Forelimb muscle (tissue), 1 donor: ENCODE measurements around the gene FGF8. TPM values are rescaled to one million over a fixed set of nuclear protein-coding genes. Genes with fewer than 3 reads are reported as not detected.

Experiments used
- DNase-seq: peaks from one replicate; pipeline ENCODE4 v3.0.0-alpha.2; 2013; ENCODE audit warnings: low read depth
- polyA plus RNA-seq: library from polyadenylated mRNA; unstranded; fragments of 120-200 nt; gene quantifications from one replicate; pipeline ENCODE4 v1.2.1, GENCODE V29; 2013; ENCODE audit not compliant: insufficient read length

Gene FGF8
- polyA plus RNA-seq, 1 donor: 0.34 TPM

DNA sequence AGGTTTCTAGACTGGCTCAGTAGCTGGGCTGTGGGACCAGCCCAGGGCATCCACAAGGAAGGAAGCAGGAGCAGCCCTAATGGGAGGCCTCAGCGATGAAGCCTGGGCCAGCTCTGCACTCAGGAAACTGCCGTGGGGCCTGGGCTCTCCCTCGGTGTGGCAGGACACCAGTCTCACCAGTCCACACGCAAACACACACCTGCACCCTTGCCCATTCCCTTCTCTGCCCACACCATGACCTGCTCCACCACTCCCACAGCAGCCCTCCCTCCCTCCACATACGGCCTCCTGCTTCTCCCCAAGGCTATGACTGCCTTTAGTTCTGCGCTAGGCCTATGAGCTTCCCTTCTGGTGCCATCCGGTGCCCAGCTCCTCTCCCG is 7.1 kb downstream of the FGF8 start:
- DNase-seq: no peak

DNA sequence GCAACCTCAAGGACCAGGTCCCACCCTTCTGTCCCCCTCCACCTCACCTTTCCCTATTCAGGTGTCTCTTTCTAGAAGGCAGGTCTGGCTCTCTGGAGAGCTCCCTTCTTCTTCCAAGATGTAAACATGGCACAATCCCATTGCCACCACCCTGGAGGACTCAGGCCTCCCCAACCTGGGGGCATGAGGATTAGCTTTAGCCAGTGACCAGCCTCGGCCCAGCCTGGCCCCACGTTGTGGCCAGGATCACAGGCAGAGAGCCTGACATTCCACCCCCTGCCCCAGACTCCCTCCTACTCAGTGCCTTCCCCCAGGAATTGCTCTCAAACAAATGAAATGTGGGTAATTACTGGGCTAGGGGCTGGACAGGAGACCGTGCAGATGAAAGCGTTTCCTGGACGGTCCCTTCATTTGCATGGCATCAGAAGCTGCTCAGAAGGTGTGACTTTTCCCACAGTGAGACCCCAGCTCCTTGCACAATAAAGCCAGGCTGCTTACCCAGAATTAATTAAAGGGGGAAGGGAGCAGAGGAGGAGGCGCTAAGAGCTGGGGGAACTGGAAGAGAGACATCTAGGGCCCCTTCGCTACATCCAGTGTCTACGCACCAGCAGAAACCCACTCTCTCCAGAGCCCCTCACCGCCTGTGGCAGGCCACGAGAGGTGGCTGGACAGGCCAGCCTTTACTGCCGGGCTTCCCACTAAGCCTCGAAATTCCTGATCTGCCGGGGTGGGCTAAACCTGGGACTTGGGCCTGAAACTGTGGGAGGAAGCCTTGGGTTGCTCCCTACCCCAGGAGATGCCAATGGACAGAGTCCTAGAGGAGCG is 7.7 kb downstream of the FGF8 start:
- no peak for DNase-seq

DNA sequence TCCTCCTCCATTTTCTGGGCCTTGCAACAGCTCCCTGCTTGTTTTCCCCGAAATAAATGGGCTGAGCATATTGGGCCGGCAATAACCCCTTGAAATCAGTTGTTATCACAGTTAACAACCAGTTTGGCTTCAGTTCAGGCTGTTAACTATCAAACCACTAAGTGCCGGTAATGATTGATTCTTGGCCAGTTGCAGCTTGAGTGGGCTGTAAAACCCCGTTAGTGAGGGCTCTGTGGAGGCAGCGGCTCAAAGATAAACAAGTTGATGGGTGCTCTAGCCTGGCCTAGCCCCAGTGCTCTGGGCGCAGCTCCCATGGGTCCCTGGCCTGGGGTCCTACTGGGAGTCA is 8.3 kb downstream of the FGF8 start:
- no peak for DNase-seq

DNA sequence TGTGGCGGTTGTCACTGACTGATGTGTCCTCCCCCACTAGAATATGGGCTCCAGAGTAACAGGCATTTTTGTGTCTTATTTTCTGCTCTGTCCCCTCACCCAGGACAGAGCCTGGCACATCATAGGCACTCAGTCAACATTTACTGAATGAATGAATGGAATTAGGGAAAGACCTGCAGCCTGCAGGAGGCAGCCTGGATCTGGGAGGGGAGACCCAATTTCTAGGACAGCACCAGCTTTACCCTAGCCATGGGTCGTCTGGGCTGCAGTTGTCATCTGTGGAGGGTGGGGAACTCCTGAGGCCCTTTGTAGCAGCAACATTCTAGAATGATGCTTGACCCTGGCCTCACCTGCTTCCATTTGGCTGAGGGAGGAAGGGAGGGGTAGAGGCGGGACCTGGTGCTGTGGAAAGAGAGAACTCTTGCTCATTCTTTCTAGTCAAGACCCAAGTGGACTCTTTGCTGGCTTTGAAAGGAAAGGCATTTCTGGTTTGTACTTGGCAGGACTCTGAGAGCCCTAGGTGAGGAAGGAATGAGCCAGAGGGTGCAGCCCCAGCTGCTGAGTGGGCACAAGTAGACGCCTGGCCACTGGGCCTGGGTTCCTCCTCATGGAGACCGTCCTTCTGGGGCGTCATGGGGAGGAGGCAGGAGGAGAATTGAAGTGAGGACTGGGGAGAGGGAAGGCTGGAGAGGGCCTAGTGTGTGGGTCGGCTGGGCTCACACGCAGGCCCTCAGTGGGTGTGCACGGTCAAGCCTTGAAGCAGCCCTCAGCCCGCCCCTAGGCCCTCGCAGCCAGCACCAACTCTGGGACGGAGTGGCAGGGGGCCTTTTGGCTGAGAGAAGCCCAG is 8.9 kb downstream of the FGF8 start:
- DNase-seq: no peak

DNA sequence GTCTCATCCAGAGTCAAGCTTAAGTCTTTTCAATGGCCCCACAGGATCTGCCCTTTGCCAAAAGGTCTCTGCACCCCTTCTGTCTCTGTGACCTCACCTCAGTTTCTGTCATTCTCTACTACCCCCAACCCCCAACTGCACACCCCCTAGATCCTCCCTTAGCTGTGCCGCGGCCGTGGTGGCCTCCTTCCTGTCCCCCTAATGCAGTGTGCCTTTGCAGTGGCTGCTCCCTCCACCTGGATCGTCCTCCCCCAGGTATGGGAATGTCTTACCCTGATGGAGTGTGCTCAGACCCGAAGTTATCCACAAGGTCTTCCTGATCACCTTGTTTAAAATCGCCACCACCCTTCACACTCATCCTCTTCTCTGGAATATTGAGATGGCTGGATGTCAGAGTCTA is 9.6 kb downstream of the FGF8 start:
- no peak for DNase-seq

DNA sequence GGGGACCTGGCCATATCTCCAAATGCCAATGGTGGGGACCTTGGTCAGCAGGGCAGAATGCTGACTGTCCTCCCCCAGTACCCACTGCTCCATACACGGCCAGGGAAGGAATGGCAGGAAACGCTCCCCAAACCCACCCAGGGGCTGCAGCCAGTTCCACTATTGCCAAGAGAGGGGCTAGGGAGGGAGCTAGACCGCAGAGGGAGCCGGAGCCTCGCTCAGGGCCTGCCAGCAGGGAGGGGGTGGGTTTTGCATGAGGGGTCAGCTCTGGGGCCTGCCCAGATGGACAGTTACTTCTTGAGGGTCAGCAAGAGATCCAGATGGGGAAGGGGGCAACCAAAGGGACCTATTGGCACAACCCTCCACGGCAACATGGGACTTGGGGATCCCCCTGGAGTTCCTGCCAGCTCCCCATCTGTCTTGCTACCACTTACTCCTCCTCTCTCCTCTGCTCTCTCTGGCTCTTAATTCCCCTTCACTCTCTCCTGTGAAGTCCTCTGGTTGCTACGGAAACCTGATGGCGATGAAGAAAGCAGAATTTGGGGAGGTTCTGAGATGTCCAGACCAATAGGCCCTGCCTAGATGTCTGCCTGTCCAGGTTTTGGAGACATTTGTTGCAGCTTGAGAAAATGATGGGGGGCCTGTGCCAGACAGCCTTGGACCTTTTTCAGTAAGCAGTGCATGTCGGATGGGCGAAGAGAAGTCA is 12.6 kb downstream of the FGF8 start:
- no peak for DNase-seq

DNA sequence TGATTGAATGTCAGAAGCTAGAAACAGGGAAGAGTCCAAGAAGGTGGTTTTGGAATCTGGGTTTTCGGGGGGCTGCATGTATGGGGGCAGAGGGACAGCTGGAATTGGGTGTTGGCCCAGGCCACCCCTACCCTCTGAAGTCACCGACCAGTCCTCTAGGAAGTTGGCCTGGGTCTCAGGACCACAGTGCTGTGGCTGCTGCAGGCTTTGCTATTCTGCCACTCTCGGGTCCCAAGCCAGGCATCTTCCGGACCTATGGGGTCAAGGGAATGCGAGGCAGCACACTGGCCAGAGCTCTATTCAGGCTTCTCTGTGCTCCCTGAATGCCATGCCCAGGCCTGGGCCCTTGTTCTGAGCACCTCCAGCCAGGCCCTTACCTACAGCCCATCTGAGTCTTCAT is 13.2 kb downstream of the FGF8 start:
- no peak for DNase-seq

DNA sequence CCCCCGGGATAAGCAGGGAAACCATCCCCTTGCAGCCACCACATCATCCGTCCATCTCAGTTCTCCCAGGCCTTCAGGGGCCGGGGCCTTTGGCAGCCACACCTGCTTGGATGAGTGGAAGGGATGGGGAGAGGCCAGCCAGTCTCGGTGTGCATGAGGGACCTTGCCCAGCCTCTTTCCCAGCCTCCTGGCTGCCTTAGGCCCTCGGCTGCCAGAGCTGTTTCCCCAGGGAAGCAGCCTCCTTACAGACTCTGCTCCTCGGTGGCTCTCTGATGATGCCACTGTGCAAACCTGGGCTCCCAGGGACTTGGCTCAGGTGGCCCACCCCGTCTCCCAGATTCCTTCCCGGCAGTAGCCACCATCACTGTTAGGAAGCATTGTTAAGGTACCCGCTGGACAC is 14.7 kb downstream of the FGF8 start:
- no peak for DNase-seq

DNA sequence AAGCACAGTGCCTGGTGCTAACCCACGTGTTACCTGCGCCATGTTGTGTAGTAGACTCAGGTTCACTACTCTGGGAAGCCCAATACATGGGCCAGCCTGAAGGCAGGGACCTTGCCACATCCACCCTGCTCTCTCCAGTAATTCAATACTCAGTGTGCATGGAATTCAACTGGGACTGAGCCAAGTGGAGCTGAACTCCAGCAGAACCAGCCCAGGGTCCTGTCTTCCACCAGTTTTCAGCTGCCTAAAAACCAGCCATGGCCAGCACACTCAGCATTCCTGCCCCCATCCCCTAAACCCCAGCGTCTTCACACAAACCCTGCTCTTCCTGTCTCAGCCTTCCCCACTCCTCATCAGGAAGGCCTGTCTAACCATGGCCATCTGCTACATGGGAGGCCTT is 15.4 kb downstream of the FGF8 start:
- DNase-seq: no peak

DNA sequence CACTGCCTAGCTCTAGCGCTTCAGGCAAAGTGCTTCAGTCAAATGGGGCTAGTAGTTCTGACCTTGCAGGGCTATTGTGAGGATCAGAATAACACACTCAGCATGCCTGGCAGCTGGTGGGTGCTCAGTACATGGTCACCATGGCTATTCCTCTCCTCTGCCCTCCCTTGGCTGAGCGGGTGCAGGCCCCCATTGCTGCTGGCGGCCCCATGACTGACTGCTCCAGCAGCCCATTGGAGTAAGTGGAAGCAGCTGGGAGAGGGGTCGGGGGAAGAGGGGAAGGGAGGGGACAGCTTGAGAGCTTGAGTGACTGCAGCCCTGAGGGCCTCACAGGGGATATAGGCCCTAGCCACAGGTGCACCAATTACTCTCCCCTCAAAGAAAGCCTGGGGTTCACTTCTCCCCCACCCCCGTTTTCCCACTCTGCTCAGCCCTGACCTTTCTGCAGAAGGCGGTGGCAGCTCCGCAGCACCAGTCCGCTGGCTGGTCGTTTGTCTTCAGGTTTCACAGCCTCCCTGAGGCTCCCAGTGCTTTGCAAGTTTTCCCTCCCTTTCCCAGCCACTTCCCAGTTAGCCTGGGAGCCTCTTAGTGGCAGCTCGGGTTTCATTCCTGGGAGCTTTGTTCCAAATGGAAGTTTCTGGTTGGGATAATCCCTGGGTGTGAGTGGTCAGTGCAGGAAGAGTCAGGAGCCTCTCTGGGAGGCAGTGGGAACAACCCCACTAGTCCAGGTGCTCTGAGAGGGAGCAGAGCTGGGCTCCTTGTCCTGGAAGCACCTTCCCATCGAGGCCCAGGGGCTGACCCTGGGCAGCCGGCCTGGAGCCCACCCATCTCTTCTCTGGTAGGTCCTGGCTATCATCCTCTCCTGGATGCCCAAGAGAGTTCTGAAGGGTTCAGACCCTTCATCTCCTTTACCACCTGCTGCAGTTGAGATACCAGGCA is 16.3 kb downstream of the FGF8 start:
- no peak for DNase-seq

DNA sequence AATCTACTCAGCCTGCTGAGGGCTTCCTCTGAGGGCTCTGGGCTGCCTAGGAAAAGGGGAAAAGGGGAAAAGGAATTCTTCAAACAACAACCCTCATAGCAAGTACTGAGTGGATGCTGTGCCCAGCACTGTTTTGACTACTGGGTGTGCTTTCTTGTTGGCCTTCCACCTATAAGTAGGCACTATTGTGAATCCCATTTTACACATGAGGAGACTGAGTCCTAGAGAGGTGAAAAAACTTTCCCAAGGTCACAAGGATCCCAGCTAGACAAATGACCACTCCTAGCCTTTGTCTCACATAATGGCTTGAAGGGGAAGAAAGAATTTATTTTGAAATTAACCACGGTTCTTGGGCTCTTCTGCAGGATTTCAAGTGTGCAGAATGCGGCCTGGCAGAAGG is 17.1 kb downstream of the FGF8 start:
- no peak for DNase-seq

DNA sequence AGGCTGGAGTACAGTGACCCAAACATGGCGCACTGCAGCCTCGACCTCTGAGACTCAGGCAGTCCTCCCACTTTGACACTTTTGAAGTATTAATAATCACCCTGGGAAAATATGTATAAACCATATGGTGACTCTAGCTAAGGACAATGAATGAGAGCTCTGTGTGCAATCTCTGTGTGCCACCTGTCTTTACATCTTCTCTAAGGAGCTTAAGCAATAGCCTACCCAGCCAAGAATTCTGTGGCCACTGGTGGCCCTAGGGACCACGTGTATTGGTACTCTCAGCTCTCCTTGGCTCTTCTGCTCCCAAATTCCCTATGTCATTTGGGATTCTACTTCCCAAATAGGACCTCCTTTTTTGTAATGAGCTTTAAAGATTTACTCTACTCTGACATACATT is 23.7 kb downstream of the FGF8 start:
- DNase-seq: no peak

DNA sequence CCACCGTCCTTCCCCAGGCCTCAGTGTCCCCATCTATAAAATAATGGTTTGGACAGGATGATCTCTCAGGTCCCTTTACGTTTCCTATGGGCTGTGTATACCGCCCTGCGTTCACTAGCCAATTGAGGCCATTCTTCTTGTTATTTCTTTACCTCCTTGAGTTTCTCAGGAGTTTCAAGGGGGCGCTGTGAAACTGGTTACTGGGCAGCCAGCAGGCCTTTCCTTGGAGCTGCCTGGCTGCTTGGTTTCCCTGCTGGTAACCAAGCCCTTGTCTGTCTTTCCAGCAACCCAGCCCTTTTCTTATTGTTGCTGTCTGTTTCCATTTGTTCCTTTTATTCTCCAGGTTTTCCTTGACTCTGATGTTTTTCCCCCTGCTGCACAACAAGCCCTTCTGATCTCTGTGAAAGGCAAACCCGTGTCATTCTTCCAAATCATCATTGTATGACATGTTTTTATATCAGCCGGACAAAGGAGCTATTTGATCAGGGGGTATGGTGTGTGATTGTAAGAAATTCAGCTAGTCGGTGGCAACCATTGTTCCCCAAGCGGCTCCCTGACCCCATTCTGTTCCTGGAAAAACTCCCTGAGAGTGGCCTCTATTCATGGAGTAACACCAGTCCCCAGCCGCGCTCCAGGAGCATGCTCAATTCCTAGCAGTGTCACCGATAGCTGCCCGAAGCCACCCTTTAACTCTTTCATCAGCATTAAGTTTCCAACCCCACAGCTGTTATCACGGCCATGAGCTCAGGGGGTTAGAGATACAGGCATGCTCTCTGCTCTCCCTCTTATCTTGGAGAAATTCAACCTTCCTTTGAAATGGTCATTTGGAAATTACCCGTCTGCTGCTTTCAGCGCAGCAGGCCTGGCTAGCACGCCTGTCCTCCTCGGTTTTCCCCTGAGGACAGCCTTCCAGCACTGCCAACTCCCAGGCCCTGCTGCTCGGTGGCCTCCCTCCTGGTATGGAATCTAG is 26.6 kb downstream of the FGF8 start:
- DNase-seq: no peak

DNA sequence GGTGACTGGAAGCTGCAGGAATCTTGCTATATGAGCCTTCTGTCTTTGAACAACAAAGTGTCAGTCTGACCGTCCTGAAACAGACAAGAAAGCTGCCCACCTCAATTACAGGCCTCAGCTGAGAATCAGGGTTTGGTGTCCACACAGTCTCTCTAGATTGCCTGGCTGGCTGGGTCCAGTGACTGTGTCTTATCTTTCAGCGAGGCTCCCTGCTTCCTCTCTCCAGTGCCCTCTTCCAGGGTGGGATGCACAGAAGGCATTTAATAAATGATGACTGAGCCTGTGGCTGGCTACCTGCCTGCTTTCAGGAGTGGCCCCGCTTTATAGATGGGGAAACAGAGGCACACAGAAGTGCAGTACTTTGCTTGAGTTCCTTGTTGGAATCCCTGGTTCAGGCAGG is 27.4 kb downstream of the FGF8 start:
- no peak for DNase-seq

DNA sequence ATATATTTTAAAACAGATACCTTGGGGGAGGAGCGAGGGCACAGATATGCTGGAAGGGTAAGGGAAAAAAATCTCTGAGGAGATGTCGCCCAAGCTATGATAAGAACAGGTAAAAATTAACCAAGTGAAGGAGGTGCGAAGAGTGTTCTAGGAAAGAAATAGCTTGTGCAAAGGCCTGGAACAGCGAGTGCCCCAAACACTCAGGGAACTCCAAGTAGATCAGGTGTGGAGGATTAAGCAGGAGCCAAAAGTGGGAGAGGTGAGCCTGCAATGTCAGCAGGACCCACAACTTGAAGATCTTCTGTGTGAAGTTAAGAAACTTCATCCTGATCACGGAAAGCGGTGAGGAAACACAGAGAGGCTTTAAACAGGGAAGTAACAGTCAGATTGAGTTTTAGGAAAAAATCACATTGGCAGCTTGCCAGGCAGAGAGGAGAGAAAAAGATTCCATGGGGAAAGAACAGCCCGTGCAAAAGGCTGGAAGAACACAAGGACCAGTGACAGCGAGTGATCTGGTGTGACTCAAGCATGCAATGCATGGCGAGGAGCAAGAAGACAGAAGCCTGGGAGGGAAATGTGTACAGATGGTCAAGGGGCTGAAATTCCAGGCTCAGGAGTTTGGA is 30.7 kb downstream of the FGF8 start:
- DNase-seq: no peak

DNA sequence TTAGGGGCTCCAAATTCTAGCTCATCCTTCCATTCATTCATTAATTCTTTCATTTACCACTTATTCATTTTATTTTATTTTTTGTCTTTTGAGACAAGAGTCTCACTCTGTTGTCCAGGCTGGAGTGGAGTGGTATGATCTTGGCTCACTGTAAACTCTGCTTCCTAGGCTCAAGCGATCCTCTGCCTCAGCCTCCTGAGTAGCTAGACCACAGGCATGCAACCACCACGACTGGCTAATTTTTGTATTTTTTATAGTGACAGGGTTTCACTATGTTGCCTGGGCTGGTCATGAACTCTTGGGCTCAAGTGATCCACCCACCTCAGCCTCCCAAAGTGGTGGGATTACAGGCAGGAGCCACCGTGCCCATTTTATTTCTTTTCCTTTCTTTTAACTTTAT is 31.6 kb downstream of the FGF8 start:
- DNase-seq: no peak

DNA sequence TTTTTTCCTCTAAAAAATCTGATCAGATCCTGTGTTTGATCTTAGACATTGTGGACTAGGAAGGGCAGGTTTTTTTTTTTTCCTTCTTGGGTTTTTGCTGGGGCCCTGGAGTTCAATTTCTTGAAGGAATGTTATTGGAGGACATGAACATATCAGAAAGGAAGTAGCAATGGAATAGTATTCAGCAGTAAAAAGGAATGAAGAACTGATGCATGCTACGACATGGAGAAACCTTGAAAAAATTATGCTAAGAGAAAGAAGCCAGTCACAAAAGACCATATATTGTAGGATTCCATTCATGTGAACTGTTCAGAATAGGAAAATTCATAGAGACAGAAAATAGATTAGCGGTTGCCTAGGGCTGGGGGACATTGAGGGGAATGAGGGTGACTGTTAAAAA is 34.0 kb downstream of the FGF8 start:
- no peak for DNase-seq

DNA sequence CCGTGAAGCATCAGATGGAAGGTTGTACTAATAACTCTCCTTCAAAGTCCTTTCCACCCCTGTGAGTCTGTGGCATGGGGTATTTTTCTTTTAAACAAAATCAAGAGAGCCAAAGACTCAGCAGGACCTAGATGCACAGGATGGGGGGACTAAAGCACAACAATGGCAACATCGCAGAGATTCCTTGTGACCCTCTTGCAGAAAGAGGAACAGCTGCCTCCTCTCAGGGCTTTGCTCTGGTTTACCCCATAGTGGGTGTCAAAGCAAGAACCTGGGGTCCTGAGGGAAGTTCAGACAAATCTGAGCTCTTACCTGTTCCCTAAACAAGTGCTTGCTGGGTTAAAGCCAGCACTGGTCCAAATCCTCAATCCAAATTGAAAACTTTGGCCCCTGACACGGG is 39.2 kb downstream of the FGF8 start:
- no peak for DNase-seq

DNA sequence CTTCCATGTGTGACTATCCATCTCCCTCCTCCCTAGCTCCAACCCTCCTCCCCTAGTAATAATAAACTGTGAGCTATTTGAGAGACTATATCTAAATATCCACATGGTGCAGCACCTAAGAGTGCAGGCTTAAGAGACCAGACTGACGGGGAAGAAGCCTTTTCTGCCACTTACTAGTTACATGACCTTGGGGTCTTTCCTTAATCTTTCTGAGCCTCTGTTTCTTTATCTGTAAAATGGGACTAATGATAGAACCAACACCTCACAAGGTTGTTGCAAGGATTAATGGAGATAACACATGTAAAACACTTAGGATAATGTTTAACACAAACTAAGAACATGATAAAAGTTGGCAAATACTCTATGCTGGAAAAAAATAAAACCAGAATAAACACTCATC is 43.8 kb downstream of the FGF8 start:
- DNase-seq: no peak

DNA sequence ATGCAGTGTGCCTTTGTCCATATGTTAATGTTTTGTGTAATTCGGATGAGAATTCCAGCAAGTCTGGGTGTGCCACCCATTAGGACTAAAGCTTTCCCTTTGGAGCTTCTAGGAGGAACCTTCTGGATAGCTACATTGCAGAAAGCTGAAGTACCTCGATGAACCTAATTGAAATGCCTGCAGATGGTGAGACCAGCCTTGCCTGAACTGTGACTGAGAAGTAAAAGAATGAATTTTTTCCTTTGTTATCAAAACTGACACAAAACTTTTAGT is 49.9 kb downstream of the FGF8 start:
- DNase-seq: no peak
